Prostate gland (tissue), 2 donors: ENCODE data around the gene BCL2L12. TPM values are rescaled to one million over a fixed set of nuclear protein-coding genes. Genes with fewer than 3 reads are reported as not detected.

Source experiments
- DNase-seq: peaks from one replicate; pipeline ENCODE4 v3.0.0-alpha.2; 2019; ENCODE audit warnings: low spot score
- H3K27ac ChIP-seq, 2 donors: fragments of 200-600 bp; sonication (generic); 2 replicates each; pipeline ENCODE4 v1.5.1; 2017 to 2019
- H3K27me3 ChIP-seq: fragments of 200-600 bp; sonication (generic); replicated peaks from 2 replicates; pipeline ENCODE4 v1.5.1; 2019; ENCODE audit not compliant: insufficient read depth
- H3K36me3 ChIP-seq, 2 donors: fragments of 200-600 bp; sonication (generic); 1 replicate in 1 of 2; 2 replicates in 1 of 2; pipeline versions ENCODE4 v1.5.1 to v1.8.1; 2017 to 2019
- H3K4me1 ChIP-seq: fragments of 200-600 bp; sonication (generic); replicated peaks from 2 replicates; pipeline ENCODE4 v1.5.1; 2019
- H3K4me3 ChIP-seq, 2 donors: fragments of 200-600 bp; sonication (generic); 2 replicates each; pipeline ENCODE4 v1.5.1; 2017 to 2019
- H3K9me3 ChIP-seq: fragments of 200-600 bp; sonication (generic); 2 replicates; pipeline ENCODE4 v1.5.1; 2017
- CTCF ChIP-seq, 4 experiments: fragments of 200-600 bp in 2 of 4; fragments of 450-650 bp in 2 of 4; sonication (generic) in 2 of 4; IDR thresholded peaks; 1 replicate in 3 of 4; 2 replicates in 1 of 4; pipeline ENCODE4 v1.5.1; 2016 to 2019; ENCODE audit warnings: antibody characterized with exemption in 4 of 4, mild to moderate bottlenecking in 2 of 4, moderate library complexity in 2 of 4
- POLR2A ChIP-seq: fragments of 450-650 bp; IDR thresholded peaks from one replicate; pipeline ENCODE4 v1.6.1; 2016; ENCODE audit warnings: antibody characterized with exemption, mild to moderate bottlenecking
- POLR2AphosphoS5 ChIP-seq: sonication (generic); formaldehyde crosslinking; IDR thresholded peaks from one replicate; pipeline ENCODE4 v1.6.1; 2017; ENCODE audit warnings: antibody characterized with exemption
- WGBS: methylation state at CpG from one replicate; pipeline ENCODE4 v1.1.5; 2018; 5-methylcytosine and 5-hydroxymethylcytosine counted together
- intact Hi-C: fragments of 100-400 bp; cut with DNase I; formaldehyde crosslinking; loops from one replicate; pipeline ENCODE4 v1.14.2; 2022
- total RNA-seq, 2 donors: library from RNA; depleted of rRNA; stranded (reverse); fragments of >200 nt; gene quantifications; one replicate each; pipeline ENCODE4 v1.1.0, GENCODE V29; 2016

Gene BCL2L12
- total RNA-seq, 2 donors from 2014 or later, result 11.6 to 11.7 TPM

- TF ChIP-seq CTCF (IDR thresholded peaks at IDR 0.05) (no peak), POLR2A (no peak), POLR2AphosphoS5 (no peak)
- H3K4me1 ChIP-seq, result peaks cover 13% of the 10 kb centered on the region
- peaks cover 3 to 7% of the 10 kb centered on the region in 2 donors for H3K36me3 ChIP-seq
- H3K27ac ChIP-seq, result peak overlapping the region; percentile 81 to 89
- H3K9me3 ChIP-seq, result no peaks in the 10 kb centered on the region
- intact Hi-C loops, result no loop called here
- WGBS, result under 1% methylated on average over 7 of the region's 7 CpGs
- DNase-seq, result no peak
- peak overlapping the region; percentile 53 to 63 for H3K4me3 ChIP-seq
- no peaks in the 10 kb centered on the region for H3K27me3 ChIP-seq
These were observed 740 bp upstream of the BCL2L12 start for GRCh38 chr19:49665036-49665350.

- peak overlapping the region; percentile 81 to 89 for H3K27ac ChIP-seq
- H3K36me3 ChIP-seq, result peaks cover 3 to 7% of the 10 kb centered on the region in 2 donors
- H3K27me3 ChIP-seq, result no peaks in the 10 kb centered on the region
- 0% methylated on average over 9 of the region's 9 CpGs for WGBS
- intact Hi-C loops, result no loop called here
- TF ChIP-seq POLR2A, result no peak
- peaks cover 13% of the 10 kb centered on the region for H3K4me1 ChIP-seq
- no peaks in the 10 kb centered on the region for H3K9me3 ChIP-seq
- DNase-seq, result no peak
- peak overlapping the region; percentile 53 to 63 for H3K4me3 ChIP-seq
These were observed 349 bp downstream of the BCL2L12 start for GRCh38 chr19:49666120-49666444.

GRCh38 chr19:49667473-49667872 lies 1.7 kb downstream of the BCL2L12 start:
- 88% methylated on average over 2 of the region's 2 CpGs for WGBS
- TF ChIP-seq POLR2A, result no peak
- no peak for TF ChIP-seq CTCF (IDR thresholded peaks at IDR 0.05)
- TF ChIP-seq POLR2AphosphoS5, result no peak
- H3K27me3 ChIP-seq, result no peaks in the 10 kb centered on the region
- H3K9me3 ChIP-seq, result no peaks in the 10 kb centered on the region
- no peak for DNase-seq
- H3K4me1 ChIP-seq, result peaks cover 13% of the 10 kb centered on the region
- H3K4me3 ChIP-seq, result no peak overlapping the region
- intact Hi-C loops, result no loop called here
- no peaks in the 10 kb centered on the region for H3K36me3 ChIP-seq
- no peak overlapping the region for H3K27ac ChIP-seq

- no peak overlapping the region for H3K4me3 ChIP-seq
- 91% methylated on average over 3 of the region's 3 CpGs for WGBS
- no peaks in the 10 kb centered on the region for H3K36me3 ChIP-seq
- TF ChIP-seq POLR2AphosphoS5 (no peak), POLR2A (no peak), CTCF (IDR thresholded peaks at IDR 0.05) (no peak)
- H3K4me1 ChIP-seq, result peaks cover 13% of the 10 kb centered on the region
- H3K27me3 ChIP-seq, result no peaks in the 10 kb centered on the region
- no peaks in the 10 kb centered on the region for H3K9me3 ChIP-seq
- DNase-seq, result no peak
- H3K27ac ChIP-seq, result no peak overlapping the region
- intact Hi-C loops, result no loop called here
These were observed 3.8 kb downstream of the BCL2L12 start for GRCh38 chr19:49669516-49669915.

GRCh38 chr19:49672131-49672919 lies 6.6 kb downstream of the BCL2L12 start:
- no peaks in the 10 kb centered on the region for H3K9me3 ChIP-seq
- peak overlapping the region; percentile 20 to 56 for H3K27ac ChIP-seq
- H3K36me3 ChIP-seq, result no peaks in the 10 kb centered on the region
- H3K4me3 ChIP-seq, result no peak overlapping the region
- intact Hi-C loops, result no loop called here
- 26% methylated on average over 28 of the region's 28 CpGs for WGBS
- no peaks in the 10 kb centered on the region for H3K27me3 ChIP-seq
- peak; percentile 59 for DNase-seq
- H3K4me1 ChIP-seq, result no peaks in the 10 kb centered on the region
- peak; percentile 68 to 80 (median 72) for TF ChIP-seq CTCF (IDR thresholded peaks at IDR 0.05)
- peak; percentile 54 for TF ChIP-seq POLR2AphosphoS5
- no peak for TF ChIP-seq POLR2A
